D721Med (cell line): ENCODE measurements around the gene VGLL2.

Experiments
- DNase-seq: peaks from one replicate; pipeline ENCODE4 v3.0.0; 2011; ENCODE audit warnings: low spot score; ENCODE audit not compliant: insufficient read length
- FAIRE-seq: peaks from 2 replicates; lab custom pipeline; 2011; peaks lifted over from hg19 to GRCh38; lab: Jason Lieb, UNC
- TF ChIP-seq, protein P1 (sequence below): IDR thresholded peaks from 2 replicates; pipeline ENCODE4 v1.5.1; 2012; ENCODE audit warnings: mild to moderate bottlenecking, control low read depth; ENCODE audit not compliant: insufficient read depth; ENCODE audit errors: missing control alignments

VGLL2 gene

DNA sequence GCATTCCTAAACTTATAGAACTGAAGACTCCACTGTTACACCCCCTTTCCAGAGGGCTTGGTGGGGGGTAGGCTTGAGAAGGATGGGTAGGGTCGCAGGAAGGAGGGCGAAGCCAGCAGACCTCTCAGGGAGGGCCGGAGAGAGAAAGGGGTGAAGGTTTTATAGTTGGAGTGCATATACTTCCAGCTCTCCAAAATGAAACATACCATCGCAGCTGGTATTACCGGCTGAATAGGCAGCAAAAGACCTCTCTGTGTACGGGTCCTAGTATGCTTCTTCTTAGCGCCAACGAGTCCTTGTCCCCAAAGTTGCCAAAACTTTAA lies 1.0 kb upstream of the VGLL2 start:
- TF ChIP-seq, protein P1, sequence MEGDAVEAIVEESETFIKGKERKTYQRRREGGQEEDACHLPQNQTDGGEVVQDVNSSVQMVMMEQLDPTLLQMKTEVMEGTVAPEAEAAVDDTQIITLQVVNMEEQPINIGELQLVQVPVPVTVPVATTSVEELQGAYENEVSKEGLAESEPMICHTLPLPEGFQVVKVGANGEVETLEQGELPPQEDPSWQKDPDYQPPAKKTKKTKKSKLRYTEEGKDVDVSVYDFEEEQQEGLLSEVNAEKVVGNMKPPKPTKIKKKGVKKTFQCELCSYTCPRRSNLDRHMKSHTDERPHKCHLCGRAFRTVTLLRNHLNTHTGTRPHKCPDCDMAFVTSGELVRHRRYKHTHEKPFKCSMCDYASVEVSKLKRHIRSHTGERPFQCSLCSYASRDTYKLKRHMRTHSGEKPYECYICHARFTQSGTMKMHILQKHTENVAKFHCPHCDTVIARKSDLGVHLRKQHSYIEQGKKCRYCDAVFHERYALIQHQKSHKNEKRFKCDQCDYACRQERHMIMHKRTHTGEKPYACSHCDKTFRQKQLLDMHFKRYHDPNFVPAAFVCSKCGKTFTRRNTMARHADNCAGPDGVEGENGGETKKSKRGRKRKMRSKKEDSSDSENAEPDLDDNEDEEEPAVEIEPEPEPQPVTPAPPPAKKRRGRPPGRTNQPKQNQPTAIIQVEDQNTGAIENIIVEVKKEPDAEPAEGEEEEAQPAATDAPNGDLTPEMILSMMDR, result no peak
- no peak for DNase-seq
- no peak for FAIRE-seq

- no peak for FAIRE-seq
- no peak for DNase-seq
- TF ChIP-seq, protein P1, result no peak
Measured at GRCh38 chr6:117264692-117265409, 507 bp upstream of the VGLL2 start.

DNA sequence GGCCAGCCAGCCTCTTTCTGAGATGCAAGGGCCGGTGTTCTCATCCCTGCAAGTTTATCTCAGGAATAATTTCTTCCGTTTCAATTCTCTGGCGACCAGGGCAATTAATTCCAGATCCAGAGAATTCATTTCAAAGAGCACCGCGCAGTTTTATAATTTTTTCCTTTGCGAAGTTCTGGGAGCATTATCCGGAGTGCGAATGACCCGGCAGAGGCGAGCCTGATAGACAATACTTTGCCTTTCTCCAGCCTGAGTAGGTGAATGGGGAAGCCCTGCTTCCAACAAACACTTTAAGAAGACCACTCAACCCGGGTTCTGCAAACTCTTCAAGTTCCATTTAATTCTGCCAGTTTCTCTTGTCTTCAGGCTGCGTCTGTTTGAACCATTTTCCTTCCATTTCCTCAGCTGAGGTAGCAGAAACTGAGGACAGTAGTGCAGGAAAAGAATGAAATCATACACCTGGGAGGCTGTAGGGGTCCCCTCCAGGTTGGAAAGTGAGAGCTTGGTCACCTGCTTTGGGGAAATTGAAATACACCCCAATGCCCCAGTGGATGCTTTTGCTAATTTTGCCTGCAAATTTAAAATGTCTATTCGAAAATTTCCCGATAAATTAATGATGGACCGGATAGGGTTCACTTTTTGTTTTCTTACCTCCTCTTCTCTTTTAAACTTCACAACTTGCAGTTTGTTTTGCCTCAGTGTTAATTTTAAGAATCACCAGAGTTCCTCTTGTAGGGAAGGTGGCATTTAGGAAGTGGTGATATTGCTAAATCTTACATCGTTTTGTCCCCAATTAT lies 1.1 kb downstream of the VGLL2 start:
- TF ChIP-seq, protein P1, result no peak
- FAIRE-seq, result no peak

DNA sequence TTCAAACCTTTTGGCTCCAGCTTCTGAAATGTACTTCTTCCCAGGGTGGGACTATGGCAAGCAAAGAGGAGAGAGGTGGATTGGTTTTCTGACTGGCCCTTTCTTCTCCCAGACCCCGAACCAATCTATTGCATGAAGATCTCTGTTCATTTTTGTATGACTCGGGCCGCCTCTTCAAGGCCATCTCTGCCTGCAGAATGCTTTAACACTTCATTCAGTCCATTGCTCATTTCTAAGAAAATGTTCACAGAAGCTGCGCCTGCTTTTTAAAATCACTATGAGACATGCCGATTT lies 1.6 kb downstream of the VGLL2 start:
- no peak for FAIRE-seq
- no peak for DNase-seq
- TF ChIP-seq, protein P1, result no peak

More for the DNA sequence above, 1.1 kb downstream of the VGLL2 start:
- no peak for DNase-seq

GRCh38 chr6:117267766-117268534 lies 2.6 kb downstream of the VGLL2 start:
- FAIRE-seq (no peak), DNase-seq (no peak)
- TF ChIP-seq, protein P1, result no peak

- DNase-seq, result no peak
Measured at GRCh38 chr6:117268924-117269323, 3.6 kb downstream of the VGLL2 start.

More at GRCh38 chr6:117268924-117269323, 3.6 kb downstream of the VGLL2 start:
- TF ChIP-seq, protein P1, result no peak
- FAIRE-seq, result no peak
